IMR-90 (cell line): ENCODE data around the gene NUDT3. TPM values are rescaled to one million over a fixed set of nuclear protein-coding genes. Genes with fewer than 3 reads are reported as not detected.
A peak's percentile ranks its signal among the peaks of the same experiment; 100 is the strongest.

Experiments used
- ATAC-seq: fragments of 200-7000 bp; cut with Tn5 transposase; 2 replicates; pipeline ENCODE4 v1.9.1; 2020; ENCODE audit warnings: low read depth, mild to moderate bottlenecking, moderate library complexity
- BruUV-seq: library from RNA; stranded (reverse); fragments of 400-500 nt; replicated peaks from 2 replicates; lab custom pipeline; 2021; lab: Mats Ljungman, UMichigan
- CTCF ChIA-PET: fragments of 300-600 bp; formaldehyde crosslinking; extraction: SDS; loops from one replicate; lab custom pipeline; 2021; ENCODE audit warnings: antibody characterized with exemption; lab: Yijun Ruan, JAX
- POLR2A ChIA-PET: fragments of 300-600 bp; sonication (Branson Sonifier 250); formaldehyde crosslinking; loops from one replicate; lab custom pipeline; 2022; ENCODE audit warnings: antibody characterized with exemption; ENCODE audit not compliant: unreplicated experiment; lab: Charles Lee
- DNase-seq: peaks from one replicate; pipeline ENCODE4 v3.0.0; 2013
- H2AFZ ChIP-seq: replicated peaks from 2 replicates; pipeline ENCODE3; 2013; ENCODE audit warnings: low read length, mild to moderate bottlenecking; ENCODE audit not compliant: poor library complexity
- H2AK5ac ChIP-seq: 2 replicates; pipeline ENCODE4 v1.6.1; 2013; ENCODE audit warnings: low read depth, low read length, inconsistent platforms
- H2AK9ac ChIP-seq: replicated peaks from 2 replicates; pipeline ENCODE3; 2013; ENCODE audit warnings: mild to moderate bottlenecking, low read depth, low read length, moderate library complexity; ENCODE audit not compliant: poor library complexity
- H2BK120ac ChIP-seq: 2 replicates; pipeline ENCODE4 v1.6.1; 2013; ENCODE audit warnings: low read depth, low read length, inconsistent platforms
- H2BK15ac ChIP-seq: 3 replicates; pipeline ENCODE4 v1.6.1; 2013; ENCODE audit warnings: low read depth, low read length, inconsistent platforms
- H2BK20ac ChIP-seq: 2 replicates; pipeline ENCODE4 v1.6.1; 2013; ENCODE audit warnings: low read depth, mild to moderate bottlenecking, inconsistent platforms, low read length, moderate library complexity
- H2BK5ac ChIP-seq: 2 replicates; pipeline ENCODE4 v1.6.1; 2013; ENCODE audit warnings: mild to moderate bottlenecking, low read depth, low read length, inconsistent platforms; ENCODE audit not compliant: poor library complexity, severe bottlenecking
- H3K14ac ChIP-seq: replicated peaks from 2 replicates; pipeline ENCODE4 v1.6.1; 2013; ENCODE audit warnings: low read depth, low read length, inconsistent platforms
- H3K18ac ChIP-seq: 2 replicates; pipeline ENCODE4 v1.6.1; 2013; ENCODE audit warnings: low read depth, low read length, control low read depth
- H3K23ac ChIP-seq: 2 replicates; pipeline ENCODE4 v1.6.1; 2013; ENCODE audit warnings: low read depth, low read length, inconsistent platforms
- H3K27ac ChIP-seq: 2 replicates; pipeline ENCODE4 v1.5.1; 2013; ENCODE audit warnings: mild to moderate bottlenecking, control low read depth, low read length; ENCODE audit not compliant: insufficient read depth
- H3K27me3 ChIP-seq: 2 replicates; pipeline ENCODE4 v1.6.1; 2013; ENCODE audit warnings: low read length; ENCODE audit not compliant: control insufficient read depth, insufficient read depth
- H3K36me3 ChIP-seq: 2 replicates; pipeline ENCODE4 v1.6.1; 2013; ENCODE audit warnings: low read length, mixed read lengths; ENCODE audit not compliant: control insufficient read depth, insufficient read depth
- H3K4ac ChIP-seq: 2 replicates; pipeline ENCODE4 v1.6.1; 2013; ENCODE audit warnings: low read depth, low read length, inconsistent platforms
- H3K4me1 ChIP-seq: 2 replicates; pipeline ENCODE4 v1.6.1; 2013; ENCODE audit warnings: low read length, mixed read lengths; ENCODE audit not compliant: control insufficient read depth, insufficient read depth
- H3K4me2 ChIP-seq: 2 replicates; pipeline ENCODE4 v1.6.1; 2013; ENCODE audit warnings: low read depth, mild to moderate bottlenecking, control low read depth, low read length, moderate library complexity
- H3K4me3 ChIP-seq: 2 replicates; pipeline ENCODE4 v1.5.1; 2013; ENCODE audit warnings: low read depth, mild to moderate bottlenecking, control low read depth, low read length, moderate library complexity; ENCODE audit not compliant: insufficient read depth
- H3K56ac ChIP-seq: 2 replicates; pipeline ENCODE4 v1.6.1; 2013; ENCODE audit warnings: low read length, inconsistent platforms; ENCODE audit not compliant: insufficient read depth; ENCODE audit errors: extremely low read depth
- H3K79me1 ChIP-seq, 2 experiments: 2 replicates each; pipeline ENCODE4 v1.6.1; 2013; ENCODE audit warnings: low read length in 2 of 2, inconsistent platforms in 1 of 2, low read depth in 1 of 2
- H3K9ac ChIP-seq: 2 replicates; pipeline ENCODE4 v1.6.1; 2013; ENCODE audit warnings: low read depth, low read length, control low read depth
- H3K9me1 ChIP-seq: 2 replicates; pipeline ENCODE4 v1.6.1; 2013; ENCODE audit warnings: low read length, inconsistent platforms; ENCODE audit not compliant: insufficient read depth
- H3K9me3 ChIP-seq: 2 replicates; pipeline ENCODE4 v1.6.1; 2013; ENCODE audit warnings: low read length; ENCODE audit not compliant: control insufficient read depth, insufficient read depth
- H4K20me1 ChIP-seq: 2 replicates; pipeline ENCODE4 v1.6.1; 2013; ENCODE audit warnings: low read length, inconsistent platforms; ENCODE audit not compliant: insufficient read depth
- H4K5ac ChIP-seq: 2 replicates; pipeline ENCODE4 v1.6.1; 2013; ENCODE audit warnings: mild to moderate bottlenecking, low read depth, low read length, control low read depth
- H4K8ac ChIP-seq, 2 experiments: 2 replicates each; pipeline ENCODE4 v1.6.1; 2013; ENCODE audit warnings: low read depth in 2 of 2, low read length in 2 of 2, control low read depth in 1 of 2, inconsistent platforms in 1 of 2
- H4K91ac ChIP-seq: 2 replicates; pipeline ENCODE4 v1.6.1; 2013; ENCODE audit warnings: low read depth, low read length, inconsistent platforms; ENCODE audit not compliant: insufficient read depth
- BHLHE40 ChIP-seq: fragments of 150-350 bp; IDR thresholded peaks from 2 replicates; pipeline ENCODE4 v1.6.1; 2016; ENCODE audit warnings: mild to moderate bottlenecking, low read depth, low read length
- CEBPB ChIP-seq: IDR thresholded peaks from 2 replicates; pipeline ENCODE4 v1.6.1; 2012; ENCODE audit warnings: low read depth, low read length, improper control_type of control experiment
- CTCF ChIP-seq: conservative IDR thresholded peaks from 2 replicates; pipeline ENCODE4 v1.5.1; 2012; ENCODE audit warnings: mild to moderate bottlenecking, low read depth, low read length, improper control_type of control experiment
- FOS ChIP-seq: fragments of 150-350 bp; IDR thresholded peaks from 2 replicates; pipeline ENCODE4 v1.6.1; 2016; ENCODE audit warnings: low read depth, low read length
- MAFK ChIP-seq: IDR thresholded peaks from 2 replicates; pipeline ENCODE4 v1.6.1; 2012; ENCODE audit warnings: low read depth, low read length, improper control_type of control experiment
- MAZ ChIP-seq: IDR thresholded peaks from 2 replicates; pipeline ENCODE4 v1.6.1; 2012; ENCODE audit warnings: low read depth, mild to moderate bottlenecking, low read length, improper control_type of control experiment, moderate library complexity, borderline replicate concordance
- MXI1 ChIP-seq: IDR thresholded peaks from 2 replicates; pipeline ENCODE4 v1.6.1; 2012; ENCODE audit warnings: low read depth, mild to moderate bottlenecking, low read length, moderate library complexity, borderline replicate concordance
- NFE2L2 ChIP-seq: fragments of 150-350 bp; IDR thresholded peaks from 2 replicates; pipeline ENCODE4 v1.6.1; 2016; ENCODE audit warnings: low read depth, mild to moderate bottlenecking, low read length
- POLR2A ChIP-seq: IDR thresholded peaks from 2 replicates; pipeline ENCODE4 v1.6.1; 2012; ENCODE audit warnings: mild to moderate bottlenecking, low read depth, low read length
- RAD21 ChIP-seq: IDR thresholded peaks from 2 replicates; pipeline ENCODE4 v1.6.1; 2012; ENCODE audit warnings: low read length, improper control_type of control experiment
- RCOR1 ChIP-seq: IDR thresholded peaks from 2 replicates; pipeline ENCODE4 v1.6.1; 2012; ENCODE audit warnings: mild to moderate bottlenecking, low read length, improper control_type of control experiment; ENCODE audit not compliant: insufficient replicate concordance
- RFX5 ChIP-seq: IDR thresholded peaks from 2 replicates; pipeline ENCODE4 v1.8.0; 2012; ENCODE audit warnings: low read depth, mild to moderate bottlenecking, low read length, moderate library complexity
- SMC3 ChIP-seq: fragments of 150-350 bp; IDR thresholded peaks from 2 replicates; pipeline ENCODE4 v1.6.1; 2016; ENCODE audit warnings: low read depth, mild to moderate bottlenecking, antibody characterized with exemption, low read length, moderate library complexity
- WGBS, 2 experiments: methylation state at CpG; one replicate each; pipeline versions ENCODE4 v1.1.5 to v1.1.7; 2013; ENCODE audit warnings: missing lambda C conversion rate in 2 of 2; ENCODE audit not compliant: insufficient read length in 1 of 2; ENCODE audit errors: extremely low coverage in 2 of 2; 5-methylcytosine and 5-hydroxymethylcytosine counted together
- dilution Hi-C: fragments of 300-500 bp; cut with HindIII; formaldehyde crosslinking; loops from one replicate; pipeline ENCODE4 v1.14.3; 2018; ENCODE audit warnings: low sequenced_read_pairs; ENCODE audit not compliant: unreplicated experiment
- in situ Hi-C: fragments of 300-500 bp; cut with MboI; formaldehyde crosslinking; loops from 3 replicates; pipeline ENCODE4 v1.14.3; 2019; ENCODE audit warnings: low sequenced_read_pairs, inconsistent platforms, mixed read lengths
- intact Hi-C: fragments of 100-400 bp; cut with micrococcal nuclease; formaldehyde crosslinking; loops from 2 replicates; pipeline ENCODE4 v1.10.0; 2022
- polyA plus RNA-seq, 3 experiments: library from polyadenylated mRNA; depleted of rRNA; stranded (reverse); fragments of >200 nt; gene quantifications; 2 replicates each; pipeline ENCODE4 v1.2.3, GENCODE V29; 2012; ENCODE audit warnings: low replicate concordance in 1 of 3
- total RNA-seq: library from RNA; depleted of rRNA; stranded (reverse); fragments of >200 nt; gene quantifications from 2 replicates; pipeline ENCODE4 v1.2.3, GENCODE V29; 2012
- TF ChIP-seq, protein P1 (sequence below): fragments of 150-350 bp; IDR thresholded peaks from 2 replicates; pipeline ENCODE4 v1.6.1; 2016; ENCODE audit warnings: low read depth, mild to moderate bottlenecking, low read length, moderate library complexity, borderline replicate concordance

NUDT3 gene
- total and polyA plus RNA-seq, 2 of the 4 experiments (the other 2 are of a cell fraction), result 10.1 to 17.2 TPM

GRCh38 chr6:34233867-34234266 is 158.6 kb downstream of the NUDT3 start:
- POLR2A ChIA-PET, result no interaction called here
- Histone ChIP-seq H3K56ac (no peak overlapping the region), H3K23ac (no peak overlapping the region), H4K5ac (no peak overlapping the region), H3K9me3 (no peaks in the 10 kb centered on the region), H3K27me3 (no peaks in the 10 kb centered on the region), H4K20me1 (peaks cover 7% of the 10 kb centered on the region), H2BK15ac (no peak overlapping the region; the same call in 2 of the 3 replicates), H3K4me1 (peaks cover 20% of the 10 kb centered on the region), H2AK9ac (no peak overlapping the region), H3K9ac (no peak overlapping the region), H2AFZ (no peak overlapping the region), H4K91ac (peak overlapping the region; percentile 2; the same call in 1 of the 2 replicates), H2AK5ac (peak overlapping the region; percentile 23; the same call in 1 of the 2 replicates), H3K14ac (no peak overlapping the region), H3K27ac (no peak overlapping the region), H2BK120ac (no peak overlapping the region; the same call in 1 of the 2 replicates), H3K4ac (no peak overlapping the region), H3K18ac (no peak overlapping the region), H3K9me1 (peaks cover 3% of the 10 kb centered on the region; the same call in 1 of the 2 replicates), H4K8ac (no peak overlapping the region), H2BK20ac (0 out of 2 replicates have a peak overlapping the region, but pooled peaks have one; percentile 4), H3K79me1 (peaks cover 0 to 4% of the 10 kb centered on the region in 2 experiments; a peak in 1 of 4 replicates), H3K36me3 (no peaks in the 10 kb centered on the region), H2BK5ac (no peak overlapping the region), H3K4me3 (no peak overlapping the region), H3K4me2 (no peak overlapping the region)
- CTCF ChIA-PET, result no interaction called here
- no peak for ATAC-seq
- DNase-seq, result no peak
- 100% methylated on average over 2 of the region's 7 CpGs; no CpG with 5 or more reads in 1 of the 2 experiments for WGBS, 2 experiments
- in situ Hi-C loops, result no loop called here
- BruUV-seq, result no TSS peak
- dilution Hi-C loops, result no loop called here
- TF ChIP-seq RCOR1 (no peak), CEBPB (no peak), MAZ (no peak), NFE2L2 (no peak), CTCF (no peak), FOS (no peak), POLR2A (no peak), MAFK (no peak), SMC3 (no peak), RFX5 (no peak), BHLHE40 (no peak), RAD21 (no peak), MXI1 (no peak)
- TF ChIP-seq, protein P1, sequence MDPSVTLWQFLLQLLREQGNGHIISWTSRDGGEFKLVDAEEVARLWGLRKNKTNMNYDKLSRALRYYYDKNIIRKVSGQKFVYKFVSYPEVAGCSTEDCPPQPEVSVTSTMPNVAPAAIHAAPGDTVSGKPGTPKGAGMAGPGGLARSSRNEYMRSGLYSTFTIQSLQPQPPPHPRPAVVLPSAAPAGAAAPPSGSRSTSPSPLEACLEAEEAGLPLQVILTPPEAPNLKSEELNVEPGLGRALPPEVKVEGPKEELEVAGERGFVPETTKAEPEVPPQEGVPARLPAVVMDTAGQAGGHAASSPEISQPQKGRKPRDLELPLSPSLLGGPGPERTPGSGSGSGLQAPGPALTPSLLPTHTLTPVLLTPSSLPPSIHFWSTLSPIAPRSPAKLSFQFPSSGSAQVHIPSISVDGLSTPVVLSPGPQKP, result no peak
- intact Hi-C loops, result no loop called here
